ENCODE results near the gene PTPN13.
"Not testable (repeated sequence)": the region's sequence is repeated elsewhere in the genome, so short reads cannot be mapped to it uniquely, and the experiment has no call there.

Gene PTPN13

DNA sequence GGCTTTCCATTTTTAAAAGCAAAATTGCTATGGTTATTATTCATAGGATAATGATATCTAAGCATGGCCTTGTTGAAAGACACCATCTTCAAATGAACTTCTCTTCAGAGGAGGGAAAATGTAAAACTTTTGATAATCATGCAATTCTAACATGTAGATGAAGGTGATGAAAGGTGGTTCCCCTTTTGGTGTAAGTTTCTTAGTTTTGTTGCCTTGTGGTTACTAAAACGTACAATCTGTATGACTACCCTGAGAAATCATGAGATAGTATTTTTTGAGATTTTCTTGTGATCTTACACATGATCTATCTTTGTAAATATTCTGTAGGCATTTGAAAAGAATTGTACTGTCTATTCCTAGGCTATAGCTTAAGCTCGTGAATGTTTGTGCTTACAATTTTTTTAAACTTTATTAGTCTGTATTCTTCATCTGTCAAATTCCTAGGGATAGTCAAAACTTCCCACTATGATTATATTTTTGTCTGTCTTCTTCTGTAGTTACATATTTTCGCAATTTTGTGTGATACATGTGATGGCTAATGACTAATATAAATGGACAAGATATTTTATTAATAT is 47.5 kb downstream of the PTPN13 start:
- no peak for DNase-seq (ENCODE audit: low spot score)

DNA sequence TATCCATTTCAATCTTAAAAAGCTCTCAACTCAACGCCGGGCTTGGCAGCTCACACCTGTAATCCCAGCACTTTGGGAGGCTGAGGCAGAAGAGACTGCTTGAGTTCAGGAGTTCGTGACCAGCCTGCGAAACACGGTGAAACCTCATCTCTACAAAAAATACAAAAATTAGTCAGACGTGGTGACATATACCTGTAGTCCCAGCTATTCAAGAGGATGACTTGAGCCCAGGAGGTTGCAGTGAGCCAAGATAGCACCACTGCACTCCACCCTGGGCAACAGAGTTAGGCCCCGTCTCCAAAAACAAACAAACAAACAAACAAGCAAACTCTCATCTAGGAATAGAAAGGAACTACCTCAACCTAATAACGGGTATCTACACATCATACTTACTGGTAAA is 50.8 kb downstream of the PTPN13 start:
- no peak for DNase-seq (ENCODE audit: low spot score)

DNA sequence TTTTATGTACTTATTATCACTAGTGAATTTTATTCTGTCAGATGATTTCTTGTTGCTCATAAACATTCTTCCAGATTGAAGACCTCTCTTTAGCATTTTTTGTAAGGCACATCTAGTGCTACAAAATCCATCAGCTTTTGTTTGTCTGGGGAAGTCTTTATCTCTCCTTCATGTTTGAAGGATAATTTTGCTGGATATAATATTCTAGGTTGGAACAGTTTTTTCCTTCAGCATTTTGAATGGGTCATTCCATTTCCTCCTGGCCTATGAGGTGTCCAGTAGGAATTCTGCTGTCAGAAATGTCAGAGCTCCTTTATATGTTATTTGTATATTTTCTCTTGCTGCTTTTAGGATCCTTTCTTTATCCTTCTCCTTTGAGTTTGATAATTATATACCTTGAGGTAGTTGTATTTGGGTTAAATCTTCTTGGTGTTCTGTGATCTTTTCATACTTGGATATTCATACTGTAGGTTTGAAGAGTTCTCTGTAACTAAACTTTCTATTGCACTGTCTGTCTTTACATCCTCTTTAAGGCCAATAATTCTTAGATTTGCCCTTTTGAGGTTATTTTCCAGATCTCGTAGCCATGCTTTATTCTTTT is 58.3 kb downstream of the PTPN13 start:
- DNase-seq (ENCODE audit: low spot score): no peak

DNA sequence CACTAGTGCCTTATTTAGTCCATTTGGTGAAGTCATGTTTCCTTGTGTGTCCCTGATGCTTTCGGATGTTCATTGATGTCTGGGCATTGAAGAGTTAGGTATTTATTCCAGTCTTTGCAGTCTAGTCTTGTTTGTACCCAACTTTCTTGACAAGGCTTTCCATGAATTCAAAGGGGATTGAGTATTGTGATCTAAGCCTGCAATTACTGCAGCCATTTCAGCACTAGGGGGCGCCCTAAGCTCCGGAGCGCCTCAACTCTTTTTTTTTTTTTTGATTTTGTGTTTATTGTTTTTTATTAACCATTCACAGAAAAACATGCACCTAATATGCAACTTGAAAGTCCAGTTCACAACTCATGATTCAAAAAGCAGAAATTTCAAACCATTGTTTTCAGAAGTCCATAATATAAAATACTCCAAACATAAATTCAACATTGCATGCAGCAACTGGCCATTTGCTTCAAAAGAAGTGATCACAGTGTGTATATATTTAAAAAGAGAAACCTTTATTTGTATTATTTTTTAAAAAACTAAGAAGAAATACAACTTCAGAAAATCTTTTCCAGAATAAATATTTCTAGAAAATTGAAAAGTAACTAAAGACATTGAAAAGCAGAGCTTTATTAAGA is 59.2 kb downstream of the PTPN13 start:
- DNase-seq (ENCODE audit: low spot score): no peak

DNA sequence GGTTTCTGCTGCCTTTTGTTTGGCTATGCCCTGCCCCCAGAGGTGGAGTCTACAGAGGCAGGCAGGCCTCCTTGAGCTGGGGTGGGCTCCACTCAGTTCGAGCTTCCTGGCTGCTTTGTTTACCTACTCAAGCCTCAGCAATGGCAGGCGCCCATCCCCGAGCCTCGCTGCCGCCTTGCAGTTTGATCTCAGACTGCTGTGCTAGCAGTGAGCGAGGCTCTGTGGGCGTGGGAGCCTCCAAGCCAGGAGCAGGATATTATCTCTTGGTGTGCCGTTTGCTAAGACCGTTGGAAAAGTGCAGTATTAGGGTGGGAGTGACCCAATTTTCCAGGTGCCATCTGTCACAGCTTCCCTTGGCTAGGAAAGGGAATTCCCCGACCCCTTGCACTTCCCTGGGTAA is 62.7 kb downstream of the PTPN13 start:
- not testable (repeated sequence) for DNase-seq (ENCODE audit: low spot score)

DNA sequence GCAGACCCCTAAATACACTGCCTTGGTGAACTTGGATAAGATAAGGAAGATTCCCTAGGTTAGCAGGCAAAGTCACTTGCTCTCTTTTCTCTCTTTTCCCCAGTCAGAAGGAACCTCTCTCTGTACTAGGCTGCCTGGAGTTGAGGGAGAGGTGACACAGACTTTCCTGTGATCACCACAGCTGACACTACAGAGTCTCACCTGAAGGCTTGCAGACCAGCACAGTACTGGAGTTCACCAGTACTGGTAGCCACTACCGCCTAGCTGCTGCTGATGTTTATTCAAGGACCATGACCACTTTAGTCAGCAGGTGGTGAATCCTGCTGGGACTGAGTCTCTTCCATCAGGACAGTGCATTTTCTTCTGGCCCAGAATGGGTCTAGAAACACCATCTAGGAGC is 63.3 kb downstream of the PTPN13 start:
- no peak for DNase-seq (ENCODE audit: low spot score)

DNA sequence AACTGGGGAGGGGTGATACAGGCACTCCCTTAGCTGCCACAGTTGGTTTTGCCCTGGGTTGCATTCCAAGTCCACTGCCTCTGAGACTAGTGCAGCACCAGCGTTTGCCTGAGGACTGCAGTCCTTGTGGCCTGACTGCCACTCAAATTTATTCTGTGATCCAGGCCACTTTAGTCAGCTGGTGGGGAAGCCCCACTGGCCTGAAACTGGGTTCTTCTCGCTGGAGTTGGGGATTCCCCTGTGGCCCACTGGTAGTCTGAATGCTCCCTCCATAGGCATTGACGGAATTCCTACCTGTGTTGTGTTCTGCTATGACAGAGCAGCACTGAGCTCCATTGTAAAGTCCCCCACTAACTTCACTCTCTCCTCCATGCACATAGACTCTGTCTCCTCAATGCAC is 63.8 kb downstream of the PTPN13 start:
- DNase-seq (ENCODE audit: low spot score): no peak

DNA sequence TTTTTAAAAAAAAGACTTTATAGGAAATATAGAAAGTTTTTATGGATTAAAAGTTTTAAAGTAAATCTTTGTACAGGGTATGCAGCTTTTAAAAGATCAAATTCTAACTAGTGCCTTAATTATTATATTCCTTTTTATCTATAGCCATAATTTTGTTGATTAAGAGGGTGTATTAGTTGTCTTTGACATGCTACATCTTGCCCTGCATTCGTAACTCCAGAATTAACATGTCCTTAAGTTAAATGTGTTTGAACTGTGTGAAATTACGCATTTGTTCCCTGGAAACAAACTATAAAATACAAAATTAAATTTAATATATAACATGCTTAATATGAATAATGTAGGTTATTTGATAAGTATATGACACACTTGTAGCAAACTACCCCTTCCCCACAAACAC is 66.3 kb downstream of the PTPN13 start:
- DNase-seq (ENCODE audit: low spot score): no peak

DNA sequence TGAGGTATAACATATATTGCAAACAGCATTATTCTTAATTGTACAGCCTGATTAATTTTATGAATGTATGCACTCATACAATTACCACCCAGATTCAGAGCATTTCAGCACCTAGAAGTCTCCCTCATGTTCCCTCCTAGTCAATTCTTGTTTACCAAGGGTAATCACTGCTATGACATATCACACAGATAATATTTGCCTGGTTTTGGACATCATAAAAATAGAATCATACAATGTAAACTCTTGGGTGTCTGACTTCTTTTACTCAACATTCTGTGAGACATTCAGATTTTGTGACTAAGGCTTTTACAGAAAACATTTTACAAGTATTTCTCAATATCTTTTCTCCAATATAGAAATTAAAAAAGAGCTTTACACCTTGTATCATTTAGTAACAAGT is 66.9 kb downstream of the PTPN13 start:
- no peak for DNase-seq (ENCODE audit: low spot score)

DNA sequence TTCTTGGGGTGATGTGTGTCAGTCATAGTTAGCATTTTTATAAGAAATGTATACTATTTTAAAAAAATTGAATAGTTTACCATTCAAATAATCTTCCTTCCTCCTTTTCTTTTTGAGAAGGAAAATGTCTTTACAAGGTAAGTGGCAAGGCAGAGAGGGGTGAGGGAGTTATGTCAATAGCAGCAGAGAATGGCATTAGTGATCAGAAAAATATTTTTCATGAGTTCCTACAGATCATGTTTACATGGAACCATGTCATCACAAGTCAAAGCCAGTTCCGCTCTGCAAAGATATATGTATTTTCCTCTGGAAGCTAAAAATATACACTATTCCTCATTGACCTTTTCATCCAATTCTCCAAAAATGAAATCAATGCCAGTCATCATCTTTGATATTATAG is 67.3 kb downstream of the PTPN13 start:
- no peak for DNase-seq (ENCODE audit: low spot score)

DNA sequence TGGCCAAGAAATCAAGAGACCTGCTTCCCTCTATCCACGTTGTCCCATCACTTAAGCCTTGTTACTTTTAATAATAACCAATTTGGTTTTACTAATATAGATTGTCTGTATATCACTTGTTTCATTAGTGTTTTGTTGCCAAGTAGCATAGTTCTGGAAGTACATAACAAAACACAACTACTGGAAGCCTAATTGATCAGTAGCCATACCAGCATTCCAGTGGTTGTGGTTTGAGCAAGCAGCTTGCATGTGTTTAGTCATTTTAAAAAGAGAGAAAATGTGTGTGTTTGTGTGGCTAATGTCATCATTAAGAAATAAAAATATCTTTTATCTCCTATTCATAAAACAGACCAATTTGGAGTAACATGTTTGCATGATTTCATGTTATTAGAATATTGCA is 70.8 kb downstream of the PTPN13 start:
- no peak for DNase-seq (ENCODE audit: low spot score)

DNA sequence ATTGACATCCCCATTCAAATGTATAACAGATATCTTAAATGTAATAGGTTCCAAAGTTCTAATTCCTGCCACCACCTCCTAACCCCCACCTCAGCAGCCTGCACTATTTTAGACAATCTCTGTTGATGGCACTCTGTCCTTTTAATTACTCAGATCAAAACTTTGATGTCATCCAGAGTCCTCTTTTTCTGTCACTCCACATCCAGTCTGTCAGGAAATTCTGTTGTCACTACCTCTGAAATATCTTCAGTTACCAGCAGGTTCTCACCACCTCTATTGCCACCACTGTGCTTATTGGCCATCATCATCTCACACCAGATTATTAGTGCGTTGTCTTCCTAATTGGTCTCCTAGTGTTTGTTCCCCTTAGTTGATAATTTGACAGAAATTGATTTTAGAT is 76.2 kb downstream of the PTPN13 start:
- DNase-seq (ENCODE audit: low spot score): no peak

DNA sequence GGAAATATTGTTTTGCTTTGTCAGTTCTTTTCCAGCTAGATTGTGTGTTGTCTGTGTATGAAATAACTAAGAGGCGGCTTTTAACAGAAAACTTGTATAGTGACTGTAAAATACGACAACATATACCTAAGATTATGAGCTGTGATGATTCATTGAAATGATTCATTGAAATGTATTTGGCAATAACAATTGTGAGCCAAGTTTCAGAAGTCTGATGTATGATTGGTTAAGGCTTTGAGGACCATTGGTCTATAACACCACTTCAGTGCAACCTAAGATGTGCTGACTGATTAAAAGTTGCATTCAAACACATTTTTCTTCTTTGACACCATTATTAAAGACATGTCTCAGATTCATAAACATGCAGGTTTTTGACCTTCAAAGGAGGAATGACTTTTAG is 76.6 kb downstream of the PTPN13 start:
- peak; percentile 44 for DNase-seq (ENCODE audit: low spot score)

DNA sequence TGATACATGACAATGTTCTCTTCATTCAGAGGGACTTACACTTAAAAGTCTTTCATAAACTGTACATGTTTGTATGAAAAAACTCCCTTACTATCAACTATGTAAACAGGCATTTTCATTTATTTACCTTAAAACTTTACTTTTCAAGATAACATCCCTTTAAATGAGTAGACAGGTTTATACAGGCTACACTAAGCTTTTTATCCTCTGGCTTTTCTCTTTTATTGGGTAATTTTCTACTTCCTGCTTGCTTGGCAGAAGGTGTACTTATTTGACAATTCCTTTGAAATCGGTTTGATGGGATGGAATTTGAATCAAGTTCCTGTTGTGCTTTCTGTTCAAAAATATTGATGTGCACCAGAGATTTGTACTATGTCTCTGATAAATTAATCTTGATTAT is 81.4 kb downstream of the PTPN13 start:
- DNase-seq (ENCODE audit: low spot score): no peak

DNA sequence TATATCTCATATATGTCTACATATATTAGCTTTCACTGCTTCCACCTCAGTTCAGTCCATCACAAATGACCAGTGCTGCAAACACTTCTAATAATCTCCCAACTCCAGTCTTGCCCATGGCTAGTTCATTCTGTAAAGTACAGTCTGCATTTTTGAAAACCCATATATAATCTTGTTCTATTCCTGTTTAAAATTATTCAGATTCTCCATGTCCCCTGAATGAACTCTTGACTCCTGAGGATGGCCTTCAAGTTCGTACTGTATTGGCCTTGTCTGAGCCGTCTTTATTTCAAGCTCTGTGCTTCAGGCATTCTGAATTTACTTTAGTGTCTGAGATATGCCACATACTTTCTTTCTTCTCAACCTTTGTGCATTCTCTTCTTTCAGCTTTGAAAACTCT is 84.7 kb downstream of the PTPN13 start:
- DNase-seq (ENCODE audit: low spot score): no peak

DNA sequence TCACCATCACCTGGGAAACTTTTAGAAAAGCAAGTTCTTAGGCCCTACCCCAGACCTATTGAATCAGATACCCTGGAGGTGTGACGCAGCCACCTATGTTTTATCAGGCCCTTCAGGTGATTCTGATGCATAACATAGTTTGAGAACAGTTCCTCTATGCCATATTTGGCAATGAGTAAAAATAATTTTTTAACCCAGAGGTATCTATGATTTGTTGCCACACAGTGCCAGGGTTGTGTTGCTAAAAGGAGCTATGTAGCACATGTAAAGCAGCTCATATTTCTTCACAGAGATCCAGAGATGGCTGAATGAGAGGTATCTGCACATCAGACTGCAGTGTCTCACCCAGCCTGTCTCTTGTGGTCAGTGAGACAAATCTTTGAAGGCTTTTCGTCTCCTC is 85.3 kb downstream of the PTPN13 start:
- no peak for DNase-seq (ENCODE audit: low spot score)

DNA sequence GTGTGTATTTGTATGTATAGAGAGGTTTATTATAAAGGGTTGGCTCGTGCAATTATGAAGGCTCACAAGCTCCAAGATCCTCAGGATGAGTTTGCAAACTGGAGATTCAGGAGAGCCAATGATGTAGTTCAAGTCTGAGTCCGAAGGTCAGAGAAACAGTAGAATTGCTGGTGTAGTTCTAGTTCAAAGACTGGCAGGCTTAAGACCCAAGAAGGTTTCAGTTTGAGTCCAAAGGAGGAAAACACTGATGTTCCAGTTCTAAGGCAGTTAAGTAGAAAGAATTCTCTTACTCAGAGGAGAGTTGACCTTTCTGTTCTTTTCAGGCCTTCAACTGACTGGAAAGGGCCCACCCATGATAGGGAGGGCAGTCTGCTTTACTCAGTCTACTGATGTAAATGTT is 89.1 kb downstream of the PTPN13 start:
- DNase-seq (ENCODE audit: low spot score): no peak

DNA sequence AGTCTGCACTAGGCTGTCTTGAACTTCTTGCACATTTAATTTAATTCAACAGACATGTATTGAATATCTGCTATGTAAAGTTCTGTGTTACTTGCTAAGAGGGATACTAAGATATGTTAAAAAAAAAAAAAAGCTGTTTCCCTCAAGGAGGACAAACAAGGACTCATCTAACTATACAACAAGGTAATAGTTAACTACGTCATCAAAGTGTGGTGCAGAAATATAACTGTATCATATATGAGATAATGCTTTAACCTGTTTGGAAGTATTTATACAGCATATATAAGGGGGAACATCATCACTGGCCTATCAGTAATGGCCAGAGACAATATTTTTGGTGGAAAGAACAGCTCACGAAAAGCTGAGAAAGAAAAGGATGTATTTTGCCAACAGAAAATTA is 89.9 kb downstream of the PTPN13 start:
- DNase-seq (ENCODE audit: low spot score): no peak

DNA sequence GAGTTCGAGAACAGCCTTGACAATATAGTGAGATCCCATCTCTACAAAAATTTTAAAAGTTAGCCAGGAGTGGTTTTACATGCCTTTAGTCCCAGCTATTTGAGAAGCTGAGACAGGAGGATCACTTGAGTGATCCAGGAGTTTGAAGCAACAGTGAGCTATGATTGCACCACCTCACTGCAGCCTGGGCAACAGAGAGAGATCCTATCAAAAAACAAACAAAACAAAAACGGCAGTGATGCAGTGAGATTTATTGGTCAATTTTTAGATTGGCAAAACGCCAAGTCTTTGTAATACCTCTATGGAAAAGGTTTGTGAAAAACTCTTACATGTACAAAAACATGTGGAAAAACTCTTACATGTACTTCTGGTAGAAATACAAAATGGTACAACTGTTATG is 91.3 kb downstream of the PTPN13 start:
- DNase-seq (ENCODE audit: low spot score): peak; percentile 16

DNA sequence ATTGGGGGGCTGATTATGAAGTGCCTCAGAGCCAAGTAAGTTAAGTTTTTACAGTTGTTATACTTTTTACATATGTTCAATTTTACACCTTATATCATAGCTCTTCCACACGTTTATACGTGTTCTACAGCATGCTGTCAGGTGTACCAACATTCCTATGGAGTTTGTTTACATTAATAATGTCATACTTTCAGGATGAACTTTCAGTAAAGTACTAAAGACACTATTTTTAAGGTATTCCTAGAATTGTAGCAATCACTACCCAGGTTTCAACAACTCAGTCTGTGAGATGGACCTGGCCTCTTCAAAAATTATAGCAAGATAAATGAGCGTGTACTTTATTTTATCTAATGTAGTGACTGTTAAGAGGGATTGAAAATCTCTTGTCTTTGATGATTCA is 92.6 kb downstream of the PTPN13 start:
- DNase-seq (ENCODE audit: low spot score): no peak

DNA sequence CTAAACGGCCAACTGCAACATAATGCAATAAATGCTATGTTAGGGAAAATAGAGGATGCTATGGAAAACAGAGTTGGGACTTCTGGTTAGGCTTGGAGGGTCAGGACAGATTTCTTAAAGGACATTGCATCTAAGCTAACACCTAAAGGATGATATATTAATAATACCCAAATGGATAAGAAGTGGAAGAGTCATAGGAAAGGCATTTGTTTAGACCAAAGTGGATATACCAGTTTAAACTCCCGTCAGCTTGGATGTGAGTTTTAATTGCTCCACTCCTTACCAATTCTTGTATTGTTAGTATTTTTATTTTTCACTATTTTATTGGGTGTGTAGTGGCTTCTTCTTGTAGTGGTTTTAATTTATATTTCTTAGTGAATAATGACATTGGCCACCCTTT is 93.9 kb downstream of the PTPN13 start:
- no peak for DNase-seq (ENCODE audit: low spot score)

DNA sequence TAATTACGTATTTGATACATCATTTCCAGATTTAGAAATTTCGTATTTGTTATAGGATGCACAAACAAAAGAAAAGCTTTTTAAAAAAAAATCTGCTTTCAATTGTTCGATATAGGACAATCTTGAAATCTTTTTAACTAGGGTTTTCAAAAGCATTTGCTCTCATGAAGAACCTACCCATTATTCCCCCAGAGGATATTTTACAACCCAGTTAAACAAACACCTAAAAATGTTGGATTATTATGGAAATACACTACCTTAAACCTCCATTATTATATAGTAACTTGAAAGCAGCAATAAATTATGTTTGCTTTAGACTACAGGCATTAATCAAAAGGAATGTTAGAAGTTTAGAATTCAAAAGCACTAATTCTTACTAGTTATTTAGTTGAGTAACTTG is 110.5 kb downstream of the PTPN13 start:
- DNase-seq (ENCODE audit: low spot score): no peak

DNA sequence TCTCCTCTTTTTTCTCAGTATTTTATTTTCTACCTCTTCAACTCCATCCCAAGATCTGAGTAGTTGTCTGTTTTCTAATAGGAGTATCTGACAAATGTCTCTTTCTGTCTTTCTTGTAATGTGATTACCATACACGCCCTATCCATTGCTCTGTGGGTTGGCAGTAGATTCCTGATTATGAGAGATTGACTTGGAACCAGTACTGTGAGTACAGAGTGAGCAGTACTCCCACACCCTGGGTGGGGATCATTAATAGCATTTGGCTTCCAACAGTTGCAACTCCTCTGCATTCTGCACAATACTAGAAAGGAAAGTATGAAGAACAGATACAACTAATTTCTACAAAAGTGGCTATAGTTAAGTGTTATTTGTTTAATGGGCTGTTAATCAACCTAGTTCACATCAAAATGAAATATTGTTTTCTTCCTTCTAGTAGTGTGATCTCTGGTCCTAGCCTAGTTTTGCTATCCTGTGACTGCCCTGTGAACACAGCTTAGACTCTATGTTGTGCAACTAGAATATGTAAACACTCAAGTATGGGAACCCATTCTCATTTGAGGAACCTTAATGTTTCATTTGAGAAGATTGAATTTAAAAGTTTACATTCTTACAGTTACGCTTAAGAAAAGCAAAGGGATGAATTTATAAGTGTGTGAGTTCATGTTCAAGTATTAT is 112.9 kb downstream of the PTPN13 start:
- DNase-seq (ENCODE audit: low spot score): no peak

DNA sequence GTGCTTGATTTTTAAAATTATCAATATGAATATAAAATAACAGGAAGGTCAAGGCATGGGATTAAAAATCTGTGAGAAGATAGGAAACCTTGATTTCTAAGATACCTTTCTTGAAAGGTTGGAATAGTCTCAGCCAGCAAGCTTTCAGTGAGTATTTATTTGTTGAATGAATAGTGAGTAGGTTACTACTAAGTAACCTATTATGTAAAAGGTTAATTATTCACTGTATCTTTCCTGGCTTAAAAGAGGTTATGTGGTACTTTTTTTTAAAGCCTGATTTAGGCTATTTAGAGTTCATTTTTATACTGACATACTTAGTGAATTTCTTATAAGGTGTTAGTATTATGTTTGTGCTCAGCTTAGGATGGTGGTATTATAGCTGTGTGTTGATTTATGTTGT is 123.5 kb downstream of the PTPN13 start:
- no peak for DNase-seq (ENCODE audit: low spot score)
